ENCODE results near the gene PARP1.
"Not testable (repeated sequence)": the region's sequence is repeated elsewhere in the genome, so short reads cannot be mapped to it uniquely, and the experiment has no call there.

The PARP1 gene

DNA sequence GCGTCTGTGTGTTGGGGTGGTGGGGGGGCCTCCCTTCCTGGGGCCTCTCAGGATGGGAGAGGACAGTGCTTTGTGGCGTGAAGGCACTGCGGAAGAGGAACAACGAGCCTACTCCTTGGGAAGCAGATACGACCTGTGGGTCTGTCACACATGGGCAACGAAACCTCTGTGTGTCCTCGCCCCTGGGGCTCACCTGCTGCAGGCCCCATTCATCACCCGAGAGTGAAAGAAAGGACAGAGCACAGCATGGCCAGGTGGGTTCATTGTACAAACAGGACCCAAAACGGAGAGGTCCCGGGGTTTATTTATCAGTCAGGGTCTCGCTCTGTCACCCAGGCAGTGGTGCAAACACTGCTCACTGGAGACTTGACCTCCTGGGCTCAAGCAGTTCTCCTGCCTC lies 58.8 kb downstream of the PARP1 start:
- H3K4me3 ChIP-seq (replicated peaks; ENCODE audit: low read depth, low read length): no peak overlapping the region
- TF ChIP-seq, protein P1, sequence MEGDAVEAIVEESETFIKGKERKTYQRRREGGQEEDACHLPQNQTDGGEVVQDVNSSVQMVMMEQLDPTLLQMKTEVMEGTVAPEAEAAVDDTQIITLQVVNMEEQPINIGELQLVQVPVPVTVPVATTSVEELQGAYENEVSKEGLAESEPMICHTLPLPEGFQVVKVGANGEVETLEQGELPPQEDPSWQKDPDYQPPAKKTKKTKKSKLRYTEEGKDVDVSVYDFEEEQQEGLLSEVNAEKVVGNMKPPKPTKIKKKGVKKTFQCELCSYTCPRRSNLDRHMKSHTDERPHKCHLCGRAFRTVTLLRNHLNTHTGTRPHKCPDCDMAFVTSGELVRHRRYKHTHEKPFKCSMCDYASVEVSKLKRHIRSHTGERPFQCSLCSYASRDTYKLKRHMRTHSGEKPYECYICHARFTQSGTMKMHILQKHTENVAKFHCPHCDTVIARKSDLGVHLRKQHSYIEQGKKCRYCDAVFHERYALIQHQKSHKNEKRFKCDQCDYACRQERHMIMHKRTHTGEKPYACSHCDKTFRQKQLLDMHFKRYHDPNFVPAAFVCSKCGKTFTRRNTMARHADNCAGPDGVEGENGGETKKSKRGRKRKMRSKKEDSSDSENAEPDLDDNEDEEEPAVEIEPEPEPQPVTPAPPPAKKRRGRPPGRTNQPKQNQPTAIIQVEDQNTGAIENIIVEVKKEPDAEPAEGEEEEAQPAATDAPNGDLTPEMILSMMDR (IDR thresholded peaks at IDR 0.05; ENCODE audit: low read depth, low read length, missing control alignments): no peak
- no peak for DNase-seq (ENCODE audit: extremely low read depth, low read depth)

DNA sequence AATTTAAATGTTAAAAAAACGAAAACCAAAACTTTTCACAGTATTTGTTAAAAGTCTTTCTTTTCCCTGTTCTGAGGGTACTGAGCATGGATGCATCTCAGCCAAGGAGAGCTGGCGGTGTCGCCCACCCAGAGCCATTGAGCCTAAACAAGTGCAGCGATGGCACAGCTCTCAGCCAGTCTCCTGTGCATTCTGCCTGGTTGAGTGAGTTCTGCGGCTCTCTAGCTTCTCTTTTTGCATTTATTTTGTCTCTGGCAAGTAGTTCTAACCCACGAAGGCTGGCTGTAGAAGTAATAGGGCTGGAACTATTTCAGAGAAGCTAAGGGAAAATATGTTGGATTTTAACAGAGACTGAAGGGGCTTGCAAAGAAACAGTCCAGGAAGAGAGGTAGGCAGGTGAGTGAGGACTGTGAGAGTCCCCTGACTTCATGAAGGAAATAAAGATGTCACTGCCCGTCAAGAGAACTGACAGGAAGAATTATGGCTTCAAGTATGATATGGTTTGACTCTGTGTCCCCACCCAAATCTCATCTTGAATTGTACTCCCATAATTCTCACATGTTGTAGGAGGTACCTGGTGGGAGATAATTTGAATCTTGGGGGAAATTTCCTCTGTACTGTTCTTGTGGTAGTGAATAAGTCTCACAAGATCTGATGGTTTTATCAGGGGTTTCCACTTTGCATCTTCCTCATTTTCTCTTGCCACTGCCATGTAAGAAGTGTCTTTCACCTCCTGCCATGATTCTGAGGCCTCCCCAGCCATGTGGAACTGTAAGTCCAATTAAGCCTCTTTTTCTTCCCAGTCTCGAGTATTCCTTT lies 63.2 kb downstream of the PARP1 start:
- TF ChIP-seq, protein P1 (IDR thresholded peaks at IDR 0.05; ENCODE audit: low read depth, low read length, missing control alignments): no peak
- no peak overlapping the region for H3K4me3 ChIP-seq (replicated peaks; ENCODE audit: low read depth, low read length)
- DNase-seq (ENCODE audit: extremely low read depth, low read depth): no peak

DNA sequence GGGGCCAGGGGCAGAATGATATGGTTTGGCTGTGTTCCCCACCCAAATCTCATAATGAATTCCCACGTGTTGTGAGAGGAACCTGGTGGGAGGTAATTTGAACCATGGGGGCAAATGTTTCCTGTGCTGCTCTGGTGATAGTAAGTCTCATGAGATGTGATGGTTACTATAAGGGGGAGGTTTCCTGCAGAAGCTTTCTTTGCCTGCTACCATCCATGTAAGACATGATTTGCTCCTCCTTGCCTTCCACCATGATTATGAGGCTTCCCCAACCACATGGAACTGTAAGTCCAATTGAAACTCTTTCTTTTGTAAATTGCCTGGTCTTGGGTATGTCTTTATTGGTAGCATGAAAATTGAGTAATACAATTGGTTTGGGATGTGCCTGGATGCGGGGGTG lies 65.2 kb downstream of the PARP1 start:
- DNase-seq (ENCODE audit: extremely low read depth, low read depth): no peak
- TF ChIP-seq, protein P1 (IDR thresholded peaks at IDR 0.05; ENCODE audit: low read depth, low read length, missing control alignments): no peak
- H3K4me3 ChIP-seq (replicated peaks; ENCODE audit: low read depth, low read length): no peak overlapping the region

DNA sequence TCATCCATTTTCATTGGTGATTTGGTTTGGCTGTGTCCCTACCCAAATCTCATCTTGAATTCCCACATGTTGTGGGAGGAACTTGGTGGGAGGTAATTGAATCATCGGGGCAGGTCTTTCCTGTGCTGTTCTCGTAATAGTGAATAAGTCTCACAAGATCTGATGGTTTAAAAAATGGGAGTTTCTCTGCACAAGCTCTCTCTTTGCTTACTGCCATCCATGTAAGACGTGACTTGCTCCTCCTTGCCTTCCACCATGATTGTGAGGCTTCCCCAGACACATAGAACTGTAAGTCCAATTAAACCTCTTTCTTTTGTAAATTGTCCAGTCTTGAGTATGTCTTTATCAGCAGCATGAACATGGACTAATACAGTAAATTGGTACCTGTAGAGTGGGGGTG lies 67.8 kb downstream of the PARP1 start:
- DNase-seq (ENCODE audit: extremely low read depth, low read depth); H3K4me3 ChIP-seq (replicated peaks; ENCODE audit: low read depth, low read length): not testable (repeated sequence)

- H3K4me3 ChIP-seq (replicated peaks; ENCODE audit: low read depth, low read length): no peak overlapping the region
- DNase-seq (ENCODE audit: extremely low read depth, low read depth): no peak
- TF ChIP-seq, protein P1 (IDR thresholded peaks at IDR 0.05; ENCODE audit: low read depth, low read length, missing control alignments): no peak
Observed at GRCh38 chr1:226337276-226337875, 70.5 kb downstream of the PARP1 start.

DNA sequence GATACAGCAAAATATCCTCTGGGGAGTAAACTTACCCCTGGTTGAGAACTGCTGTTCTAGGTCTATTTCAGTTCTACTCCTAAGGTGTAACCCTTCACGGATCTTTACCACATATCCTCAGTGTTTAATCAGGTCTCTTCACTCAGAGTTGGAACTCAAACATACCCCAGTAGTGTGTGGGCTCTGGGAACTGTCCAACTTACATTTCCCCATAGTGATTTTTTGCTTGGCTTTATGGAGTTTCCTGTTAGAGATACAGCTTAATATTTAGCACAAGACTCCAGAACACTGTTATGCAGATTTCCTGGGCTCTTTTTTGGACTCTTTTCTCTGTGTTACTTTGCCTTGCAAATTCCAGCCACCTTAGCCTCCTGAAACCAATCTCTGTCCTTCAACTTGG lies 72.2 kb downstream of the PARP1 start:
- TF ChIP-seq, protein P1 (IDR thresholded peaks at IDR 0.05; ENCODE audit: low read depth, low read length, missing control alignments): no peak
- no peak for DNase-seq (ENCODE audit: extremely low read depth, low read depth)
- H3K4me3 ChIP-seq (replicated peaks; ENCODE audit: low read depth, low read length): no peak overlapping the region

- DNase-seq (ENCODE audit: extremely low read depth, low read depth): no peak
- H3K4me3 ChIP-seq (replicated peaks; ENCODE audit: low read depth, low read length): no peak overlapping the region
- TF ChIP-seq, protein P1 (IDR thresholded peaks at IDR 0.05; ENCODE audit: low read depth, low read length, missing control alignments): no peak
Observed at GRCh38 chr1:226332947-226333346, 74.9 kb downstream of the PARP1 start.
